GOT3 (cell line): ENCODE results near the gene ACTN2.

Experiments
- DNase-seq: peaks from one replicate; lab custom pipeline; 2025; ENCODE audit warnings: mixed read lengths; lab: John Stamatoyannopoulos, UW

ACTN2 gene

GRCh38 chr1:236742421-236743160, 56.3 kb downstream of the ACTN2 start:
- no peak for DNase-seq

GRCh38 chr1:236744533-236744932, 58.2 kb downstream of the ACTN2 start:
- DNase-seq, result no peak

GRCh38 chr1:236746785-236747184, 60.5 kb downstream of the ACTN2 start:
- no peak for DNase-seq

GRCh38 chr1:236747311-236747985, 61.1 kb downstream of the ACTN2 start:
- no peak for DNase-seq

GRCh38 chr1:236748268-236748870, 62.1 kb downstream of the ACTN2 start:
- DNase-seq, result no peak

GRCh38 chr1:236750928-236751327, 64.6 kb downstream of the ACTN2 start:
- no peak for DNase-seq

- no peak for DNase-seq
Measured at GRCh38 chr1:236751385-236751784, 65.1 kb downstream of the ACTN2 start.

GRCh38 chr1:236751935-236752334, 65.6 kb downstream of the ACTN2 start:
- DNase-seq, result no peak

GRCh38 chr1:236753516-236753915, 67.2 kb downstream of the ACTN2 start:
- DNase-seq, result no peak

- no peak for DNase-seq
Measured at GRCh38 chr1:236753964-236754363, 67.7 kb downstream of the ACTN2 start.

GRCh38 chr1:236754525-236755210, 68.4 kb downstream of the ACTN2 start:
- no peak for DNase-seq

- no peak for DNase-seq
Measured at GRCh38 chr1:236757640-236758039, 71.3 kb downstream of the ACTN2 start.

GRCh38 chr1:236759252-236759859, 73.1 kb downstream of the ACTN2 start:
- DNase-seq, result no peak

- DNase-seq, result no peak
Measured at GRCh38 chr1:236760480-236760879, 74.2 kb downstream of the ACTN2 start.

GRCh38 chr1:236760986-236761385, 74.7 kb downstream of the ACTN2 start:
- no peak for DNase-seq

- no peak for DNase-seq
Measured at GRCh38 chr1:236761397-236762132, 75.3 kb downstream of the ACTN2 start.

- no peak for DNase-seq
Measured at GRCh38 chr1:236762410-236762809, 76.1 kb downstream of the ACTN2 start.

GRCh38 chr1:236765831-236766230, 79.5 kb downstream of the ACTN2 start:
- DNase-seq, result no peak

- DNase-seq, result no peak
Measured at GRCh38 chr1:236766506-236766905, 80.2 kb downstream of the ACTN2 start.

- no peak for DNase-seq
Measured at GRCh38 chr1:236767276-236767675, 81.0 kb downstream of the ACTN2 start.

GRCh38 chr1:236768601-236769000, 82.3 kb downstream of the ACTN2 start:
- no peak for DNase-seq
